Right atrium auricular region (tissue), 2 donors: ENCODE data around the gene ARRDC2. TPM values are rescaled to one million over a fixed set of nuclear protein-coding genes. Genes with fewer than 3 reads are reported as not detected.

Experiments
- DNase-seq: peaks from one replicate; pipeline ENCODE4 v3.0.0-alpha.2; 2019; ENCODE audit warnings: low spot score
- H3K27ac ChIP-seq, 2 donors: fragments of 200-600 bp; sonication (generic); 1 replicate in 1 of 2; 2 replicates in 1 of 2; pipeline ENCODE4 v1.5.1; 2016 to 2019
- H3K27me3 ChIP-seq, 2 donors: fragments of 200-600 bp; sonication (generic); one replicate each; pipeline versions ENCODE4 v1.5.1 to v1.6.0; 2017 to 2019
- H3K36me3 ChIP-seq: fragments of 200-600 bp; sonication (generic); one replicate; pipeline ENCODE4 v1.5.1; 2016
- H3K4me1 ChIP-seq, 2 donors: fragments of 200-600 bp; sonication (generic); one replicate each; pipeline versions ENCODE4 v1.5.1 to v1.6.0; 2017 to 2019
- H3K4me3 ChIP-seq, 2 donors: fragments of 200-600 bp; sonication (generic); 1 replicate in 1 of 2; 2 replicates in 1 of 2; pipeline ENCODE4 v1.5.1; 2017 to 2019; ENCODE audit warnings: mild to moderate bottlenecking in 1 of 2, moderate library complexity in 1 of 2
- H3K9me3 ChIP-seq, 2 donors: fragments of 200-600 bp; sonication (generic); one replicate each; pipeline ENCODE4 v1.5.1; 2019
- CTCF ChIP-seq, 2 donors: fragments of 200-600 bp; sonication (generic); IDR thresholded peaks; one replicate each; pipeline ENCODE4 v1.5.1; 2019; ENCODE audit warnings: antibody characterized with exemption in 2 of 2
- total RNA-seq, 2 donors: library from RNA; depleted of rRNA; stranded (reverse); fragments of >200 nt; gene quantifications; one replicate each; pipeline ENCODE4 v1.1.0, GENCODE V29; 2016

Gene ARRDC2
- total RNA-seq, 2 donors from 2014 or later = 26.7 to 42.4 TPM

GRCh38 chr19:18049385-18049784, 41.4 kb downstream of the ARRDC2 start:
- peaks cover 0 to 43% of the 10 kb centered on the region in 2 donors for H3K4me1 ChIP-seq
- H3K36me3 ChIP-seq = no peaks in the 10 kb centered on the region
- peak overlapping the region; percentile 76 to 84 for H3K27ac ChIP-seq
- no peak for TF ChIP-seq CTCF (IDR thresholded peaks at IDR 0.05)
- H3K27me3 ChIP-seq = no peaks in the 10 kb centered on the region
- H3K4me3 ChIP-seq = no peak overlapping the region
- H3K9me3 ChIP-seq = no peaks in the 10 kb centered on the region
- DNase-seq = peak; percentile 94

GRCh38 chr19:18051887-18052286, 43.9 kb downstream of the ARRDC2 start:
- no peak for DNase-seq
- no peak for TF ChIP-seq CTCF (IDR thresholded peaks at IDR 0.05)
- no peaks in the 10 kb centered on the region for H3K36me3 ChIP-seq
- H3K4me1 ChIP-seq = peaks cover 0 to 27% of the 10 kb centered on the region in 2 donors
- H3K27ac ChIP-seq = peak overlapping the region; percentile 37 to 63
- H3K27me3 ChIP-seq = no peaks in the 10 kb centered on the region
- H3K4me3 ChIP-seq = peak overlapping the region in 1 of 2 donors; percentile 31
- no peaks in the 10 kb centered on the region for H3K9me3 ChIP-seq

- no peak for DNase-seq
- TF ChIP-seq CTCF (IDR thresholded peaks at IDR 0.05) = no peak
- Histone ChIP-seq H3K9me3 (no peaks in the 10 kb centered on the region), H3K4me1 (peaks cover 0 to 41% of the 10 kb centered on the region in 2 donors), H3K27me3 (no peaks in the 10 kb centered on the region), H3K27ac (peak overlapping the region; percentile 32 to 46), H3K36me3 (no peaks in the 10 kb centered on the region), H3K4me3 (no peak overlapping the region)
These were observed 45.7 kb downstream of the ARRDC2 start for GRCh38 chr19:18053576-18054219.

GRCh38 chr19:18055967-18056366, 48.0 kb downstream of the ARRDC2 start:
- Histone ChIP-seq H3K4me3 (no peak overlapping the region), H3K9me3 (no peaks in the 10 kb centered on the region), H3K27ac (no peak overlapping the region), H3K36me3 (no peaks in the 10 kb centered on the region), H3K4me1 (peaks cover 0 to 28% of the 10 kb centered on the region in 2 donors), H3K27me3 (no peaks in the 10 kb centered on the region)
- DNase-seq = no peak
- no peak for TF ChIP-seq CTCF (IDR thresholded peaks at IDR 0.05)

- peak overlapping the region in 1 of 2 donors; percentile 12 for H3K4me3 ChIP-seq
- H3K27ac ChIP-seq = peak overlapping the region; percentile 76 to 83
- no peaks in the 10 kb centered on the region for H3K9me3 ChIP-seq
- H3K4me1 ChIP-seq = peaks cover 0 to 15% of the 10 kb centered on the region in 2 donors
- no peak for DNase-seq
- H3K27me3 ChIP-seq = no peaks in the 10 kb centered on the region
- no peak for TF ChIP-seq CTCF (IDR thresholded peaks at IDR 0.05)
- no peaks in the 10 kb centered on the region for H3K36me3 ChIP-seq
These were observed 49.6 kb downstream of the ARRDC2 start for GRCh38 chr19:18057557-18057956.
